ENCODE measurements around the gene CRYBG2. TPM values are rescaled to one million over a fixed set of nuclear protein-coding genes. Genes with fewer than 3 reads are reported as not detected.
A peak's percentile ranks its signal among the peaks of the same experiment; 100 is the strongest.

CRYBG2 gene
- total RNA-seq, 3 donors from 2014 or later, result 0.16 to 0.45 (median 0.30) TPM

- no peaks in the 10 kb centered on the region for H3K9me3 Mint-ChIP-seq
- H3K27me3 Mint-ChIP-seq (ENCODE audit: low read depth), result peaks cover 12% of the 10 kb centered on the region
- no peak overlapping the region for H3K4me3 Mint-ChIP-seq
- no peak for ATAC-seq
- no peak for DNase-seq
- peaks cover 51% of the 10 kb centered on the region for H3K4me1 Mint-ChIP-seq (ENCODE audit: low read depth)
- no peaks in the 10 kb centered on the region for H3K36me3 Mint-ChIP-seq (ENCODE audit: insufficient read depth)
Measured at GRCh38 chr1:26362331-26362730, 8.4 kb upstream of the CRYBG2 start.

DNA sequence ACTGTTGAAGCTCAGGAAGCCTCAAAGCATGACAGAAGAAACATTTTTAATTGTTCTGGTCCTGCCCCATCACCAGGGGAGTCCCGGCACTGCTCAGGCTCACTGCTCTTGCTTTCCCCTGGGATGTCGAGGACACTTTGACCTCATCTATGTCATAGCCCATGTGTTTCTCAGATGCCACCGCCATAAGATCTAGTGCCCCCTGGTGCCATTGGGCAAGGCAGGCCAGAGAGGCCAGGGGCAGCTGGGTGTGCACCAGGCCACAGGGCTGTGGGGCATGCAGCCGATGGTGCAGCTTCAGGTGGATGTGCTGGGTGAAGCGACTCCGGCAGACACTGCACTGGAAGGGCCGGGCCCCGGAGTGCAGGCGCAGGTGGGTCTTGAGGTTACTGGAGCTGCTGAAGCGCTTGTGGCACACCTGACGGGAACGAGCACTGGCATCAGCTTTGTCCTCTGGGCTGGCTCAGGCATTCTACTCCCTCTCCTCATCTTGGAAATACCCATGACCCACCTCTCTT, 7.7 kb upstream of the CRYBG2 start:
- Mint-ChIP-seq H3K27me3 (ENCODE audit: low read depth) (peaks cover 12% of the 10 kb centered on the region), H3K9me3 (no peaks in the 10 kb centered on the region), H3K36me3 (ENCODE audit: insufficient read depth) (no peaks in the 10 kb centered on the region), H3K4me3 (no peak overlapping the region), H3K4me1 (ENCODE audit: low read depth) (peaks cover 51% of the 10 kb centered on the region)
- DNase-seq, result no peak
- ATAC-seq, result no peak

DNA sequence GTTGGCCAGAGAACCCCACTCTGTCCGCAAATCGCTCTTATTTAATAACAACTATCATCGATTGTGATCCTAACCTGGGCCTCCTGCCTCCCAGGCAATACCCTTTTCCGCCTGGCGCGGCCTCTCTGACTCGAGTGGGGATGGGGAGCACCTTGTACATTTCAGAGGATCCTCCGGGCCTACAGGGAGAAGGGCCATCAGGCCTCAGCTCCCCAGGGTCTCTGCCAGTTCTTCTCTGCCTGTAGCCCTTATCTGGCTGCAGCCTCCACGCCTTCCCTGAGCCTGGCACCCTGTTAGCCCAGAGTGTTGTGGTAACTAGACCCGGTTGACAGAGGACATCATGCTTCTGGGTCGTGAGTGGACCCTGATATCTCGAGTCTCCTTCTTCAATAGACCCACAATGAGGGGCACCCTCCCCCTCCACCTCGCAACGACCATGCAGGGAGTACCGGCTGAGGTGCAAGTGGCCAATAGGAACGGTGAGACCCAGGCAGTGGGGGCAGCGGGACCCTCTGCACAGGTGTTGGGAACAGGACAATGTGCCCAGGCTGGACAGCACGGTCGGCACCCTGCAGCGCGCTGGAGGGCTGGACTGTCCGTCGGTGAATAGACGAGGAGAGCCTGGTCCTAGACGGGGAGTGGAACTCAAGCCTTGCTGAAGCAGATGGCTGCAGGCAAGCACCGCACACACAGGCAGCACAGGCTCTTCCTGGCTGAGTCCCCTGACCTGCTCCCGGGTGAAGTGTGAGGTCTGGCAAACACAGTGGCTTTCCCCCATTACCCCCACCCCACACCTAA, 7.1 kb upstream of the CRYBG2 start:
- H3K4me3 Mint-ChIP-seq, result peak overlapping the region; percentile 63
- H3K4me1 Mint-ChIP-seq (ENCODE audit: low read depth), result peaks cover 51% of the 10 kb centered on the region
- ATAC-seq, result no peak

DNA sequence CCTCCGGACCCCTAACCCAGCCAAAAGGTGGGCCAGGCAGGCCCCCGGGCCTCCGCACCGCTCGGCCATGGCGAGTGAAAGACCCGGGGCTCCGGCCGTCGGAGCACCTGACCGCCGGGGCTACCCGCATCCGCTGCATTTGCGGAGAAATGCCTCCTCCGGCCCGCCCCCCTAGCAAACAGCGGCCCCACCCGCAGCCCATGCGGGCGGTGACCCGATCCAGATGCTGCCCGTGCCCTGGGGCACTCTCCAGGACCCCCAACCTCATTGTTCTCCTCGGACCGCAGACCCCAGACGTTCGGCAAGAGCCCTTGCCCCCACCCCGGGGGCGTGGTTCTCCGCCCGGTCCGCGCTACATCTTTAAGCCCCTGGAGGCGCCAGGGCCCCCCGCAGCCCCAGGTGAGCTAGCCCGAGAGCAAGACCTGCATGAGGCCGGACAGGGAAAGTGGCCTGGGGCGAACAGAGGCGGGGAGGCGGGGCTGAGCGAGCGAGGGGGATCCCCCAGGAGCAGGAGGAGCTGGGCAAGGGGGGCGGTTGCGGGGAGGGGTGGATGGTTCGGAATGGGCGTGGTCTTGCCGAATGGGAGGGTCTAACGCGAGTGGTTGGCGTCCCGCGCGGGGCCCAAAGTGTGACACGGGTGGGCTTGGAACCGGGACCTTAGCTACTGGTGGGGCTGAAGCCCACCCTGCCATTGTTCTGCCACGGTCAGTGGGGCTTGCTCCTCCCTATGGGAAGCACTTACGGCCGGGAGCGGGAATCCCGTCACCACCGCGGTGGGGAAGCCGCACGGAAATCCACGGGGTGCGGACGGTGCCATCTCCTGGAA, 6.3 kb upstream of the CRYBG2 start:
- Mint-ChIP-seq H3K4me1 (ENCODE audit: low read depth) (peaks cover 54% of the 10 kb centered on the region), H3K9me3 (no peaks in the 10 kb centered on the region), H3K36me3 (ENCODE audit: insufficient read depth) (no peaks in the 10 kb centered on the region), H3K4me3 (peak overlapping the region; percentile 63), H3K27me3 (ENCODE audit: low read depth) (peaks cover 12% of the 10 kb centered on the region)
- ATAC-seq, result peak; percentile 31 to 42
- peak; percentile 52 for DNase-seq

More for the DNA sequence above, 7.1 kb upstream of the CRYBG2 start:
- no peak for DNase-seq
- H3K9me3 Mint-ChIP-seq, result no peaks in the 10 kb centered on the region
- peaks cover 12% of the 10 kb centered on the region for H3K27me3 Mint-ChIP-seq (ENCODE audit: low read depth)
- H3K36me3 Mint-ChIP-seq (ENCODE audit: insufficient read depth), result no peaks in the 10 kb centered on the region

DNA sequence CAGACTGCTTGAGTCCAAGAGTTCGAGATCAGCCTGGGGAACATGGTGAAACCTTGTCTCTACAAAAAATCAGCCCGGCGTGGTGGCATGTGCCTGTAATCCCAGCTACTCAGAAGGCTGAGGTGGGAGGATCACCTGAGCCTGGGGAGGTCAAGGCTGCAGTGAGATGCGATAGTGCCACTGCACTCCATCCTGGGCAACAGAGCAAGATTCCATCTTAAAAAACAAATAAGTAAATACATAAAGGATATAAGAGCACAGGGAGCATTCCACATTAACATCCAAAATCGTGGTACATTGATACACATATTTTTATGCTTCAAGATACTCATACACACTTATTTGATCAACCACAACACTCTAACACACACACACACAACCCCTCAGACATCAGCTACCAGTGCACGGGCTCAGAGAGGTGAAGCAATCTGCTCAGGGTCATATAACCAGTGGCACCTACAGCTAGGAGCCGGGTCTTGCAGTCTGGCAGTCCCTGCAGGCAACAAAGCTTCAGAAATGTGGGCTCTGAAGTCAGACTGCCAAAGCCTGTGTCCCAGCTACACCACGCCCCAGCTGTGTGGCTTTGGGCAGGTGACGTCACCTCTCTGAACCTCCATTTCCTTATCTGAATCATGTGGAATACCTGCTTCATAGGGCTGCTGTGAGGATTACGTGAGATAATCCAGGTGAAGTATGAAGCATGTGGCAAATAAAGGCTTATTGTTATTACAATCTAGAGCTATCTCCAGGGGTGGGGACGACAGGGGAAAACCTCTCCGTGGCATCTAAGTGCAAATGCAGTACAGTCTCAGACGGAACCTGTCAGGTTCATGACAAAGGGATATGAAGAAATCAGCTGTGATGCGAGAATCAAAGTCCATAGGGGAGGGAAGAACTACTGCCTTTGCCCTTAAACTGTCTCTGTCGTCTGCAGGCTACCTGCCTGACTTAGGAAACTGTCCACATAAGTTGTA, 4.8 kb upstream of the CRYBG2 start:
- Mint-ChIP-seq H3K9me3 (no peaks in the 10 kb centered on the region), H3K4me1 (ENCODE audit: low read depth) (peaks cover 41% of the 10 kb centered on the region), H3K36me3 (ENCODE audit: insufficient read depth) (no peaks in the 10 kb centered on the region), H3K4me3 (peak overlapping the region; percentile 13), H3K27me3 (ENCODE audit: low read depth) (peaks cover 12% of the 10 kb centered on the region)
- ATAC-seq (peak; percentile 72 to 80), DNase-seq (peak; percentile 71)

- Mint-ChIP-seq H3K36me3 (ENCODE audit: insufficient read depth) (no peaks in the 10 kb centered on the region), H3K9me3 (no peaks in the 10 kb centered on the region), H3K4me1 (ENCODE audit: low read depth) (peaks cover 28% of the 10 kb centered on the region), H3K4me3 (no peak overlapping the region), H3K27me3 (ENCODE audit: low read depth) (peaks cover 11% of the 10 kb centered on the region)
- no peak for ATAC-seq
- DNase-seq, result no peak
Measured at GRCh38 chr1:26357121-26357602, 3.2 kb upstream of the CRYBG2 start.

DNA sequence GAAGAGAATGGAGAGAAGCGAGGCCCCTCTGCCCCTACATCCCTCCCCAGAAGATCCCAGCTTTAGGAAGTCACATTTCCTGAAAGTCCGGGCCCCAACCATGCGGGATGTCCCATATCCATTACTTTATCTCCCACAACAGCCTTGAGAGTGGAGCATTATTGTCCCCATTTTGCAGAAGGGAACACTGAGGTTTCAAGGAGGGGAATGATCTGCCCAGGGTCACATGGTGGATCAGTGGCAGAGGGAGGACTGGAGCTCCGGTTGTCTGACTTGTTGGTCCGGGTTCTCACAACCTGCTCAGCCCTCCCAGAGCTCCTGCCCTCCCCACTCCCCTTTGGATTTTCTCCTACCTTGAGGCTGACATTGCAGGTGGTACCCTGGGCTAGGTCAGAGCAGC, 2.2 kb upstream of the CRYBG2 start:
- no peaks in the 10 kb centered on the region for H3K9me3 Mint-ChIP-seq
- DNase-seq, result no peak
- H3K4me3 Mint-ChIP-seq, result no peak overlapping the region

GRCh38 chr1:26354972-26355371, 1.0 kb upstream of the CRYBG2 start:
- Mint-ChIP-seq H3K27me3 (ENCODE audit: low read depth) (no peaks in the 10 kb centered on the region), H3K36me3 (ENCODE audit: insufficient read depth) (no peaks in the 10 kb centered on the region), H3K4me3 (no peak overlapping the region), H3K9me3 (no peaks in the 10 kb centered on the region), H3K4me1 (ENCODE audit: low read depth) (peaks cover 17% of the 10 kb centered on the region)
- ATAC-seq (no peak), DNase-seq (no peak)

More for the DNA sequence above, 2.2 kb upstream of the CRYBG2 start:
- H3K27me3 Mint-ChIP-seq (ENCODE audit: low read depth), result peaks cover 11% of the 10 kb centered on the region
- no peak for ATAC-seq
- H3K36me3 Mint-ChIP-seq (ENCODE audit: insufficient read depth), result no peaks in the 10 kb centered on the region
- H3K4me1 Mint-ChIP-seq (ENCODE audit: low read depth), result peaks cover 23% of the 10 kb centered on the region

GRCh38 chr1:26353210-26353859, 595 bp downstream of the CRYBG2 start:
- no peaks in the 10 kb centered on the region for H3K36me3 Mint-ChIP-seq (ENCODE audit: insufficient read depth)
- ATAC-seq (no peak), DNase-seq (no peak)
- H3K27me3 Mint-ChIP-seq (ENCODE audit: low read depth), result no peaks in the 10 kb centered on the region
- H3K4me3 Mint-ChIP-seq, result no peak overlapping the region
- no peaks in the 10 kb centered on the region for H3K9me3 Mint-ChIP-seq
- peaks cover 4% of the 10 kb centered on the region for H3K4me1 Mint-ChIP-seq (ENCODE audit: low read depth)

GRCh38 chr1:26352338-26352679, 1.6 kb downstream of the CRYBG2 start:
- no peak overlapping the region for H3K4me3 Mint-ChIP-seq
- DNase-seq (no peak), ATAC-seq (no peak)
- no peaks in the 10 kb centered on the region for H3K27me3 Mint-ChIP-seq (ENCODE audit: low read depth)
- no peaks in the 10 kb centered on the region for H3K36me3 Mint-ChIP-seq (ENCODE audit: insufficient read depth)
- peaks cover 3% of the 10 kb centered on the region for H3K4me1 Mint-ChIP-seq (ENCODE audit: low read depth)
- no peaks in the 10 kb centered on the region for H3K9me3 Mint-ChIP-seq

DNA sequence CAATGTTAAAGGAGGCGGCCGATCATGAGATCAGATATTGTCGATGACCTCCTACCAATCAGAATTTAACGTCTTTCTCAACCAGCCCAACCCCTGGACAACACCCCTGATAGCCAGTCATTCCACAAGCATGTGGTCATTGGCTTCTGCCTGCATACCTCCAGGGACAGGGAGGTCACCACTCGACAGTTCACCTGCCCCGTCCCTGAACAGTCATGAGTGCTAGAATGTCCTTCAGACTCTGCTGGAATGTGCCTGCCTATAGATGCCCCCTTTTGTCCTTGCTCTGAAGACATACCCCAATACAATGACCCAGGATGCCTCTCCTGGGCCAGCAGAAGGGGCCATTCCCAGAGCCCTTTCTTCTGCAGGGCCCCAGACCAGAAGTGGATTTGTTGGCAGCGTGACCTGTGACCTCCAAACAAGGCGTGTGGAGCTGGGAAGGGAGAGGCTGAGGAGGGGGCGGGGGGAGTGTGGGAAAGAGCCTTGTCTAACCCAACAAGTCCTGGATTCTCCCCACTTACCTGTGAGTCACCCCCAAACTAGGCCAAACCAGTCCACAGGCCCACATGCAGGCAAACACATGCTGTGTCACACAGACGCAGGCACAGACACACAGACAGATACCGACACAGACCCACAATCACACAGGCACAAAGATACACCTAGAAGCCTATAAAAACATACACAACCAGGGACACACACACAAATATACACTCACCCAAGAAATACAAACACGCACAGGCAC, 2.2 kb downstream of the CRYBG2 start:
- no peak for DNase-seq
- Mint-ChIP-seq H3K9me3 (no peaks in the 10 kb centered on the region), H3K4me3 (no peak overlapping the region), H3K36me3 (ENCODE audit: insufficient read depth) (no peaks in the 10 kb centered on the region), H3K4me1 (ENCODE audit: low read depth) (peaks cover 3% of the 10 kb centered on the region), H3K27me3 (ENCODE audit: low read depth) (no peaks in the 10 kb centered on the region)
- no peak for ATAC-seq

- no peak for ATAC-seq
- peaks cover 3% of the 10 kb centered on the region for H3K4me1 Mint-ChIP-seq (ENCODE audit: low read depth)
- H3K4me3 Mint-ChIP-seq, result no peak overlapping the region
- no peak for DNase-seq
- no peaks in the 10 kb centered on the region for H3K27me3 Mint-ChIP-seq (ENCODE audit: low read depth)
- no peaks in the 10 kb centered on the region for H3K36me3 Mint-ChIP-seq (ENCODE audit: insufficient read depth)
- H3K9me3 Mint-ChIP-seq, result no peaks in the 10 kb centered on the region
Measured at GRCh38 chr1:26350701-26351589, 3.0 kb downstream of the CRYBG2 start.

Measured in activated T-cell treated with anti-CD3 and anti-CD28 coated beads, Interleukin-2, amount 50 U/mL, for 4 hours (primary cell).